ENCODE results near the gene DTNB.

DNA sequence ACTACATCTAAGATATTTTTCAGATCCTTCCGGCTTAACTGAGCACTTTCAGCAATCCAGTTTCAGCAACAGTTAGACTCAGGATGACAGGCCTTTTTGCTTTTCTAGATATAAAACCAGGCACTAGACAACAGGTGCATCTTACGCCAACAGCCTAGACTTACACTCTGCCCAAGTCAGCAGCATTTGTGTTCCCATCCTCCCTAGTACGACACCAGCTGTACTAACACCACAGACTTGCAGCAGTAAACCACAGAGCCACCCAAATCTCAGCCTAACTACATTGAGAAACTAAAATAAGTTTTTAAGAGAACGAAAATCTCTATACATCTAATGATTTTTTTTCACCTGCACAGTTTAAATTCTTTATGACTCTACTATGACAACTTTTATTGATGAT is 241.8 kb downstream of the DTNB start:
- TF ChIP-seq POLR2A (IDR thresholded peaks at IDR 0.05; ENCODE audit: low read depth, low read length) (no peak), POLR2AphosphoS5 (IDR thresholded peaks at IDR 0.05; ENCODE audit: insufficient read depth, low read depth, low read length) (no peak), EZH2 (IDR thresholded peaks at IDR 0.05; ENCODE audit: borderline replicate concordance, low read depth, low read length, severe bottlenecking) (no peak), GATA2 (IDR thresholded peaks at IDR 0.05; ENCODE audit: insufficient read depth, insufficient read length, low read depth, low read length) (no peak), MYC (IDR thresholded peaks at IDR 0.05; ENCODE audit: low read depth, low read length) (no peak), JUN (IDR thresholded peaks at IDR 0.05; ENCODE audit: borderline replicate concordance, insufficient read depth, insufficient read length, low read depth) (no peak), FOS (IDR thresholded peaks at IDR 0.05; ENCODE audit: borderline replicate concordance, insufficient read depth, low read length) (no peak)
- TF ChIP-seq, protein P1, sequence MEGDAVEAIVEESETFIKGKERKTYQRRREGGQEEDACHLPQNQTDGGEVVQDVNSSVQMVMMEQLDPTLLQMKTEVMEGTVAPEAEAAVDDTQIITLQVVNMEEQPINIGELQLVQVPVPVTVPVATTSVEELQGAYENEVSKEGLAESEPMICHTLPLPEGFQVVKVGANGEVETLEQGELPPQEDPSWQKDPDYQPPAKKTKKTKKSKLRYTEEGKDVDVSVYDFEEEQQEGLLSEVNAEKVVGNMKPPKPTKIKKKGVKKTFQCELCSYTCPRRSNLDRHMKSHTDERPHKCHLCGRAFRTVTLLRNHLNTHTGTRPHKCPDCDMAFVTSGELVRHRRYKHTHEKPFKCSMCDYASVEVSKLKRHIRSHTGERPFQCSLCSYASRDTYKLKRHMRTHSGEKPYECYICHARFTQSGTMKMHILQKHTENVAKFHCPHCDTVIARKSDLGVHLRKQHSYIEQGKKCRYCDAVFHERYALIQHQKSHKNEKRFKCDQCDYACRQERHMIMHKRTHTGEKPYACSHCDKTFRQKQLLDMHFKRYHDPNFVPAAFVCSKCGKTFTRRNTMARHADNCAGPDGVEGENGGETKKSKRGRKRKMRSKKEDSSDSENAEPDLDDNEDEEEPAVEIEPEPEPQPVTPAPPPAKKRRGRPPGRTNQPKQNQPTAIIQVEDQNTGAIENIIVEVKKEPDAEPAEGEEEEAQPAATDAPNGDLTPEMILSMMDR (IDR thresholded peaks at IDR 0.05; ENCODE audit: extremely low read depth in 1 of 2, insufficient read depth in 1 of 2, low read depth in 1 of 2, low read length in 2 of 2) = no peak
- TF ChIP-seq, protein P2, sequence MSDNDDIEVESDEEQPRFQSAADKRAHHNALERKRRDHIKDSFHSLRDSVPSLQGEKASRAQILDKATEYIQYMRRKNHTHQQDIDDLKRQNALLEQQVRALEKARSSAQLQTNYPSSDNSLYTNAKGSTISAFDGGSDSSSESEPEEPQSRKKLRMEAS (IDR thresholded peaks at IDR 0.05; ENCODE audit: insufficient read depth, insufficient read length) = no peak
